Lower leg skin (tissue), 4 donors: ENCODE measurements around the gene TMED8. TPM values are rescaled to one million over a fixed set of nuclear protein-coding genes. Genes with fewer than 3 reads are reported as not detected.

Experiments used
- DNase-seq, 2 donors: peaks; one replicate each; pipeline ENCODE4 v3.0.0-alpha.2; 2019; ENCODE audit warnings: low spot score in 2 of 2
- H3K4me3 ChIP-seq: fragments of 200-600 bp; sonication (generic); 2 replicates; pipeline ENCODE4 v1.5.1; 2017; ENCODE audit warnings: mild to moderate bottlenecking, low read depth; ENCODE audit not compliant: poor library complexity, severe bottlenecking
- POLR2A ChIP-seq, 2 donors: fragments of 450-650 bp; IDR thresholded peaks; one replicate each; pipeline ENCODE4 v1.6.1; 2016 to 2017; ENCODE audit warnings: antibody characterized with exemption in 2 of 2, mild to moderate bottlenecking in 1 of 2, moderate library complexity in 1 of 2
- WGBS, 2 donors: methylation state at CpG; one replicate each; pipeline ENCODE4 v1.1.5; 2018; 5-methylcytosine and 5-hydroxymethylcytosine counted together
- intact Hi-C: fragments of 100-400 bp; cut with DNase I; formaldehyde crosslinking; loops from one replicate; pipeline ENCODE4 v1.15.0; 2023; ENCODE audit warnings: low total_unique reads
- total RNA-seq, 4 donors: library from RNA; depleted of rRNA; stranded (reverse); fragments of >200 nt; gene quantifications; one replicate each; pipeline ENCODE4 v1.1.0, GENCODE V29; 2016
- TF ChIP-seq, protein P1 (sequence below), 3 donors: fragments of 450-650 bp; IDR thresholded peaks; one replicate each; pipeline ENCODE4 v1.5.1; 2016; ENCODE audit warnings: antibody characterized with exemption in 3 of 3, mild to moderate bottlenecking in 3 of 3, moderate library complexity in 2 of 3

TMED8 gene
- total RNA-seq, 4 donors from 2014 or later, result 6.4 to 8.9 (median 7.4) TPM

DNA sequence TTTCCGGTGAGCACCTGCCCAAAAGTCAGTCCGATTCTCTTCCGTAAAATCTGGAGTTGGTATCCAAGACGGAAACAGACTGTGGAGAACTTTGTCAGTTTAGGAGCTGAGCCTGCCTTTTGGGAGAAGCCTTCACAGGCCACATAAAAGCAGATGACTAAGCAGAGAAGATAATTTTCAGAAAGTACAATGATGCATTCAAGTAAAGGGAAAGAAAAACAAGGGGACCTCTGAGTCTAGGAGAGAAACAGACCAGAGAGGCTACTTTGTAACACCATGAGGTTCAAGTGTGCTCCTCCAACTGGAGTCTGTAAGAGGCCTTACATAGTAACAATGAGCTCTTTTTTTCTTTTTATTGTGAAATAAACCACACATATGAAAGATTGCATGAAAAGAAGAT lies 21.1 kb downstream of the TMED8 start:
- 92 to 98% methylated on average over 4 of the region's 4 CpGs for WGBS, 2 donors

DNA sequence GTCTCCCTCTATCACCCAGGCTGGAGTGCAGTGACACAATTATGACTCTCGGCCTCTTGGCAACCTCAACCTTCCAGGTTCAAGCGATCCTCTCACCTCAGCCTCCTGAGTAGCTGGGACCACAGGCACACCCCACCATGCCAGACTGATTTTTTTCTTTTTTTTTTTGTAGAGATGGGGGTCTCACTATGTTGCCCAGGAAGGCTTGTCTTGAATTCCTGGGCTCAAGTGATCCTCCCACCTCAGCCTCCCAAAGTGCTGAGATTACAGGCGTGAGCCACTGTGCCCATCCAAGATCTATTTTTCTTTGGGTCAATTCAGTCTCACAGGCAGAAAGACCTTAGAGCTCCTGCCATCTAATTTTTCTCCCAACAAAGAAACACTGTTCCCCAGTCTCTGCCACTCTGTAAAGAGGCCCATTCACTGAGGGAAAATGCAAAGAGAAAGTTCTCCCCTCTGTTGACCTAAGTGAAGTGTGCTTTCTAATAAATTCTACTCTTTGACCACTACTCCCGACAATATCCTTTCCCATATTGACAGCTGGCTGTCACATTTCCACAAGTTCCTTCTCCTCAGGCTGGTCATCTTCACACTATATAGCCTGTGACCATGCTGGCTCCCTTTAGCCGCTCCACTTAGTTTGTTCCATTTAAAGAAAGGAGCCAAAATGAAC lies 23.3 kb downstream of the TMED8 start:
- DNase-seq, result no peak
- TF ChIP-seq POLR2A (IDR thresholded peaks at IDR 0.05), result no peak
- TF ChIP-seq, protein P1, sequence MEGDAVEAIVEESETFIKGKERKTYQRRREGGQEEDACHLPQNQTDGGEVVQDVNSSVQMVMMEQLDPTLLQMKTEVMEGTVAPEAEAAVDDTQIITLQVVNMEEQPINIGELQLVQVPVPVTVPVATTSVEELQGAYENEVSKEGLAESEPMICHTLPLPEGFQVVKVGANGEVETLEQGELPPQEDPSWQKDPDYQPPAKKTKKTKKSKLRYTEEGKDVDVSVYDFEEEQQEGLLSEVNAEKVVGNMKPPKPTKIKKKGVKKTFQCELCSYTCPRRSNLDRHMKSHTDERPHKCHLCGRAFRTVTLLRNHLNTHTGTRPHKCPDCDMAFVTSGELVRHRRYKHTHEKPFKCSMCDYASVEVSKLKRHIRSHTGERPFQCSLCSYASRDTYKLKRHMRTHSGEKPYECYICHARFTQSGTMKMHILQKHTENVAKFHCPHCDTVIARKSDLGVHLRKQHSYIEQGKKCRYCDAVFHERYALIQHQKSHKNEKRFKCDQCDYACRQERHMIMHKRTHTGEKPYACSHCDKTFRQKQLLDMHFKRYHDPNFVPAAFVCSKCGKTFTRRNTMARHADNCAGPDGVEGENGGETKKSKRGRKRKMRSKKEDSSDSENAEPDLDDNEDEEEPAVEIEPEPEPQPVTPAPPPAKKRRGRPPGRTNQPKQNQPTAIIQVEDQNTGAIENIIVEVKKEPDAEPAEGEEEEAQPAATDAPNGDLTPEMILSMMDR (IDR thresholded peaks at IDR 0.05), result no peak
- intact Hi-C loops, result no loop called here
- 90 to 91% methylated on average over 5 of the region's 5 CpGs for WGBS, 2 donors
- no peak overlapping the region for H3K4me3 ChIP-seq

More for the DNA sequence above, 21.1 kb downstream of the TMED8 start:
- no peak for DNase-seq
- intact Hi-C loops, result no loop called here
- H3K4me3 ChIP-seq, result no peak overlapping the region
- TF ChIP-seq POLR2A (IDR thresholded peaks at IDR 0.05), result no peak
- TF ChIP-seq, protein P1 (IDR thresholded peaks at IDR 0.05), result no peak

DNA sequence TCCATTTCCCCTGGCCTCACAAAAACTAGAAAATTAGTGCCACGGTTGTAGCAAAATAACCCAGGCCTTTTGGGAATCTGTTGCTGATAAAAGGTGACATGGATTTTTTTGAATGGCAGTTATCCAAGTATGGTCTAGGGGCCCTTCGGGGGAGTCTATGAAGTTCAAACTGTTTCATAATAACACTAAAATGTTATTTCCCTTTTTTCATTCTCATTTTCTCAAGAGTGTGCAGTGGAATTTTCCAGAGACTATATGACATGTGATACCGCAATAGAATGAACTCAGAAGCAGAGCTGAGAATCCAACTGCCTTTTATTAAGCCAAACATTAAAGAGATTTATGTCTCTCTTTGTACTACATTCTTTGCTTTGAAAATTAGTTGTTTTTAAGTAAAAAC lies 29.1 kb downstream of the TMED8 start:
- DNase-seq, result no peak
- no peak for TF ChIP-seq POLR2A (IDR thresholded peaks at IDR 0.05)
- TF ChIP-seq, protein P1 (IDR thresholded peaks at IDR 0.05), result no peak
- no peak overlapping the region for H3K4me3 ChIP-seq
- WGBS, 2 donors, result 55 to 69% methylated on average over 3 of the region's 3 CpGs
- intact Hi-C loops, result loop anchor here (10.0 kb wide), 1 partner anchor 357 kb away; the partner anchor contains the start of genes ALKBH1 and SLIRP

DNA sequence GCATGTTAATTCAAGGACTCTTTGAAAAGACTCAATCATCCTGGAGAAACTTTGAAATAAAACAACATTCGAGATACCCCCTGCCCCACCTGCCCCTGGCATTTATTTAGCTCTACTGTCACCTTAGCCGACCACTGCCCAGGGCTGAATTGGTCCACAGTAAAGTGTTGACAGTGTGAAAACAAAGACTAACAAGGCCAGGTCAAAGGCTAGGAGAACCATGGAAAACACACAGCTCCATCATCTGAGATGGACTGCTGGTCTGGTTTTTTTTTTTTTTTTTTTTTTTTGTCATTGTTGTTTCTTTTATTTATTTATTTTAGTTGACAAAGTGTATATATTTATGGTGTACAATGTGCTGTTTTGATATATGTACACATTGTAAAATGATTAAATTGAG lies 30.4 kb downstream of the TMED8 start:
- intact Hi-C loops, result loop anchor here (10.0 kb wide), 1 partner anchor 358 kb away; the partner anchor contains the start of genes ALKBH1 and SLIRP
- no peak overlapping the region for H3K4me3 ChIP-seq
- DNase-seq, result no peak
- TF ChIP-seq, protein P1 (IDR thresholded peaks at IDR 0.05), result no peak
- no peak for TF ChIP-seq POLR2A (IDR thresholded peaks at IDR 0.05)
- 92 to 98% methylated on average over 2 of the region's 2 CpGs for WGBS, 2 donors

DNA sequence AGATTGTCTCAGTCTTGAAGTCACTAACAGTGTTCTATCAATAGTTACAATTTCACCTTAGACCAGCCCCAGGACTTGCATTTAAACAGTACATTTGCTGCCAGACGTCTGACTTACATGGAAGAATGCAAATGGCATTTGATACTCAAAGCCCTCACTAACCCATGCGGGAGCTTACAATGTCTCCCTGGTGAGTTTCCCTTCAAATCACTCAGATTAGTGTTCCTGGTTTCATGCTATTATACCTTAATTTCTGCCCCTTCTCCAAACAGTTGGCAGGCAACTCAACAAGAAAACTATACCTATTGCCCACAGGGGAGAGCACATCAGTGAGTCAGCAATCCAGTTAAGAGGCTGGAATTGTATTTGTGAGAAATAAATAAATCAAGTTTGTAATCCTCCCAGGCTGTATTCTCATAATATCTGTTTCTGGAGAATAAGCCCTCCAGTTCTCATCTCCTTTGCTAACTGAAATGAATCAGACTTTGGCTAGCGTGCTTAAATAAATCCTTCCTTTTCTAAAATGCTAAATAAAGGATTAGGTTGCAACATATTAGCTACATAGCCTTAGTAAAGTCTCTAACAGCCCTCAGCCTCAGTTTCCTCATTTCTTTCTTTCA lies 32.4 kb downstream of the TMED8 start:
- WGBS, 2 donors, result 91 to 92% methylated on average over 3 of the region's 3 CpGs
- intact Hi-C loops, result loop anchor here (10.0 kb wide), 1 partner anchor 360 kb away; the partner anchor contains the start of genes ALKBH1 and SLIRP
- TF ChIP-seq, protein P1 (IDR thresholded peaks at IDR 0.05), result no peak
- TF ChIP-seq POLR2A (IDR thresholded peaks at IDR 0.05), result no peak
- H3K4me3 ChIP-seq, result no peak overlapping the region
- no peak for DNase-seq
